SK-N-SH treated with all-trans-retinoic acid at 6 μM for 48 hours (cell line): Measurements from ENCODE around the gene RELT.

Source experiments
- CSDC2 ChIP-seq: fragments of 250-450 bp; sonication (Bioruptor Pico); IDR thresholded peaks from 2 replicates; pipeline ENCODE4 v1.5.0; 2020; ENCODE audit warnings: mild to moderate bottlenecking, moderate library complexity
- GLIS3 ChIP-seq: fragments of 250-450 bp; sonication (Bioruptor Pico); IDR thresholded peaks from 2 replicates; pipeline ENCODE4 v1.5.0; 2020; ENCODE audit warnings: mild to moderate bottlenecking, moderate library complexity
- ISL1 ChIP-seq: fragments of 250-450 bp; sonication (Bioruptor Pico); IDR thresholded peaks from 2 replicates; pipeline ENCODE4 v2.1.2; 2022; ENCODE audit warnings: mild to moderate bottlenecking, moderate library complexity
- OSR1 ChIP-seq: fragments of 250-450 bp; sonication (Bioruptor Pico); IDR thresholded peaks from 2 replicates; pipeline ENCODE4 v1.8.0; 2022; ENCODE audit warnings: moderate library complexity, mild to moderate bottlenecking, inconsistent platforms
- PPARA ChIP-seq: fragments of 250-450 bp; sonication (Bioruptor Pico); IDR thresholded peaks from 2 replicates; pipeline ENCODE4 v1.5.0; 2020; ENCODE audit warnings: mild to moderate bottlenecking, borderline replicate concordance
- RARB ChIP-seq: fragments of 250-450 bp; sonication (Bioruptor Pico); IDR thresholded peaks from 2 replicates; pipeline ENCODE4 v1.8.0; 2021; ENCODE audit warnings: mild to moderate bottlenecking, moderate library complexity
- ZFP3 ChIP-seq: fragments of 250-450 bp; sonication (Bioruptor Pico); IDR thresholded peaks from 2 replicates; pipeline ENCODE4 v1.5.0; 2020; ENCODE audit warnings: mild to moderate bottlenecking, moderate library complexity
- ZFP30 ChIP-seq: fragments of 450-650 bp; formaldehyde crosslinking; IDR thresholded peaks from 2 replicates; pipeline ENCODE4 v1.5.0; 2022; ENCODE audit warnings: mild to moderate bottlenecking, moderate library complexity
- ZNF70 ChIP-seq: fragments of 450-650 bp; formaldehyde crosslinking; IDR thresholded peaks from 2 replicates; pipeline ENCODE4 v1.5.0; 2020; ENCODE audit warnings: mild to moderate bottlenecking, moderate library complexity
- TF ChIP-seq, protein P1 (sequence below): fragments of 250-450 bp; sonication (Bioruptor Pico); IDR thresholded peaks from 2 replicates; pipeline ENCODE4 v1.8.0; 2021; ENCODE audit warnings: low read depth, mild to moderate bottlenecking, moderate library complexity, borderline replicate concordance
- TF ChIP-seq, protein P2 (sequence below): fragments of 250-450 bp; sonication (Bioruptor Pico); IDR thresholded peaks from 2 replicates; pipeline ENCODE4 v1.5.1; 2020; ENCODE audit warnings: low read depth, mild to moderate bottlenecking, moderate library complexity
- TF ChIP-seq, protein P3 (sequence below): fragments of 250-450 bp; sonication (Bioruptor Pico); IDR thresholded peaks from 2 replicates; pipeline ENCODE4 v1.8.0; 2020; ENCODE audit warnings: mild to moderate bottlenecking, moderate library complexity, borderline replicate concordance

DNA sequence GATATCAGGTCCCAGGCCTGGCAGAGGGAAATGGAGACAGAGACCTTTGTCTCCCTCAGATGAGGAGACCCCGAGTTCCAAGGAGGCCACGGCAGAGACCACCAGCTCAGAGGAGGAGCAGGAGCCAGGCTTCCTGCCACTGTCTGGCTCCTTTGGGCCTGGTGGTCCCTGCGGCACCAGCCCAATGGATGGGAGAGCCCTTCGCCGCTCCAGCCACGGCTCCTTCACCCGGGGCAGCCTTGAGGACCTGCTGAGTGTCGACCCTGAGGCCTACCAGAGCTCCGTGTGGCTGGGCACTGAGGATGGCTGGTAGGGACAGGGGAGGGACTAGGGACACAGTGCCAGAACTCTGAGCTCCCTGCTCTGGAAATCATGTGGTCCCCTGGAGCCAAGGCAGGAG lies 13.1 kb upstream of the RELT start:
- no peak for TF ChIP-seq ZFP30 (CRISPR knock-in tag)
- no peak for TF ChIP-seq ISL1 (CRISPR knock-in tag)
- TF ChIP-seq, protein P1, sequence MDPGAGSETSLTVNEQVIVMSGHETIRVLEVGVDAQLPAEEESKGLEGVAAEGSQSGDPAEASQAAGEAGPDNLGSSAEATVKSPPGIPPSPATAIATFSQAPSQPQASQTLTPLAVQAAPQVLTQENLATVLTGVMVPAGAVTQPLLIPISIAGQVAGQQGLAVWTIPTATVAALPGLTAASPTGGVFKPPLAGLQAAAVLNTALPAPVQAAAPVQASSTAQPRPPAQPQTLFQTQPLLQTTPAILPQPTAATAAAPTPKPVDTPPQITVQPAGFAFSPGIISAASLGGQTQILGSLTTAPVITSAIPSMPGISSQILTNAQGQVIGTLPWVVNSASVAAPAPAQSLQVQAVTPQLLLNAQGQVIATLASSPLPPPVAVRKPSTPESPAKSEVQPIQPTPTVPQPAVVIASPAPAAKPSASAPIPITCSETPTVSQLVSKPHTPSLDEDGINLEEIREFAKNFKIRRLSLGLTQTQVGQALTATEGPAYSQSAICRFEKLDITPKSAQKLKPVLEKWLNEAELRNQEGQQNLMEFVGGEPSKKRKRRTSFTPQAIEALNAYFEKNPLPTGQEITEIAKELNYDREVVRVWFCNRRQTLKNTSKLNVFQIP, result no peak
- no peak for TF ChIP-seq PPARA (CRISPR knock-in tag)
- TF ChIP-seq, protein P2, sequence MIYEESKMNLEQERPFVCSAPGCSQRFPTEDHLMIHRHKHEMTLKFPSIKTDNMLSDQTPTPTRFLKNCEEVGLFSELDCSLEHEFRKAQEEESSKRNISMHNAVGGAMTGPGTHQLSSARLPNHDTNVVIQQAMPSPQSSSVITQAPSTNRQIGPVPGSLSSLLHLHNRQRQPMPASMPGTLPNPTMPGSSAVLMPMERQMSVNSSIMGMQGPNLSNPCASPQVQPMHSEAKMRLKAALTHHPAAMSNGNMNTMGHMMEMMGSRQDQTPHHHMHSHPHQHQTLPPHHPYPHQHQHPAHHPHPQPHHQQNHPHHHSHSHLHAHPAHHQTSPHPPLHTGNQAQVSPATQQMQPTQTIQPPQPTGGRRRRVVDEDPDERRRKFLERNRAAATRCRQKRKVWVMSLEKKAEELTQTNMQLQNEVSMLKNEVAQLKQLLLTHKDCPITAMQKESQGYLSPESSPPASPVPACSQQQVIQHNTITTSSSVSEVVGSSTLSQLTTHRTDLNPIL (CRISPR knock-in tag), result no peak
- TF ChIP-seq OSR1 (CRISPR knock-in tag), result no peak
- no peak for TF ChIP-seq GLIS3 (CRISPR knock-in tag)
- no peak for TF ChIP-seq RARB (CRISPR knock-in tag)
- TF ChIP-seq, protein P3, sequence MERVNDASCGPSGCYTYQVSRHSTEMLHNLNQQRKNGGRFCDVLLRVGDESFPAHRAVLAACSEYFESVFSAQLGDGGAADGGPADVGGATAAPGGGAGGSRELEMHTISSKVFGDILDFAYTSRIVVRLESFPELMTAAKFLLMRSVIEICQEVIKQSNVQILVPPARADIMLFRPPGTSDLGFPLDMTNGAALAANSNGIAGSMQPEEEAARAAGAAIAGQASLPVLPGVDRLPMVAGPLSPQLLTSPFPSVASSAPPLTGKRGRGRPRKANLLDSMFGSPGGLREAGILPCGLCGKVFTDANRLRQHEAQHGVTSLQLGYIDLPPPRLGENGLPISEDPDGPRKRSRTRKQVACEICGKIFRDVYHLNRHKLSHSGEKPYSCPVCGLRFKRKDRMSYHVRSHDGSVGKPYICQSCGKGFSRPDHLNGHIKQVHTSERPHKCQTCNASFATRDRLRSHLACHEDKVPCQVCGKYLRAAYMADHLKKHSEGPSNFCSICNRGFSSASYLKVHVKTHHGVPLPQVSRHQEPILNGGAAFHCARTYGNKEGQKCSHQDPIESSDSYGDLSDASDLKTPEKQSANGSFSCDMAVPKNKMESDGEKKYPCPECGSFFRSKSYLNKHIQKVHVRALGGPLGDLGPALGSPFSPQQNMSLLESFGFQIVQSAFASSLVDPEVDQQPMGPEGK (CRISPR knock-in tag), result no peak
- TF ChIP-seq ZFP3 (CRISPR knock-in tag), result no peak
- no peak for TF ChIP-seq ZNF70
- no peak for TF ChIP-seq CSDC2
